Measurements from ENCODE around the gene C1orf159. TPM values are rescaled to one million over a fixed set of nuclear protein-coding genes. Genes with fewer than 3 reads are reported as not detected.

C1orf159 gene
- polyA plus RNA-seq, 1 donor (not counting 4 experiments of a cell fraction or from before 2014, with no cell fraction given) = 6.1 TPM

GRCh38 chr1:1089731-1090423 lies 26.0 kb downstream of the C1orf159 start:
- no peak overlapping the region for H3K4me3 ChIP-seq (ENCODE audit: control insufficient read depth in 2 of 3, extremely low read depth in 1 of 3, insufficient read depth in 2 of 3, low read depth in 1 of 3, low read length in 3 of 3)
- TF ChIP-seq CTCF (optimal IDR thresholded peaks at IDR 0.05 in 1 of 3, IDR thresholded peaks at IDR 0.05 in 1 of 3, conservative IDR thresholded peaks at IDR 0.05 in 1 of 3; ENCODE audit: extremely low read depth in 1 of 3, insufficient read depth in 2 of 3, low read length in 3 of 3) (no peak), EZH2 (IDR thresholded peaks at IDR 0.05; ENCODE audit: low read length) (no peak)
- dilution Hi-C loops (cut with MboI; ENCODE audit: extremely low pct_ligation_motif_present, low sequenced_read_pairs) = no loop called here
- DNase-seq (ENCODE audit: low read depth, low spot score) (no peak), FAIRE-seq (no peak)
- no peak overlapping the region for H3K27ac ChIP-seq (ENCODE audit: control insufficient read depth, insufficient read depth, low read length)
- H3K9ac ChIP-seq (ENCODE audit: control insufficient read depth, extremely low read depth, insufficient read depth, low read length) = no peak overlapping the region
- H3K9me3 ChIP-seq (ENCODE audit: control insufficient read depth, low read depth, low read length) = no peaks in the 10 kb centered on the region
- H3K27me3 ChIP-seq (ENCODE audit: control insufficient read depth, extremely low read depth, insufficient read depth, low read length) = no peaks in the 10 kb centered on the region
- H3K4me2 ChIP-seq (ENCODE audit: control insufficient read depth, extremely low read depth, insufficient read depth, low read depth, low read length) = no peak overlapping the region
- H3K4me1 ChIP-seq (ENCODE audit: control insufficient read depth, extremely low read depth, insufficient read depth, low read length) = no peaks in the 10 kb centered on the region
- no peaks in the 10 kb centered on the region for H3K79me2 ChIP-seq (ENCODE audit: control insufficient read depth, insufficient read depth, low read length)
- H2AFZ ChIP-seq (ENCODE audit: control insufficient read depth, low read length) = no peak overlapping the region
- H4K20me1 ChIP-seq (ENCODE audit: control insufficient read depth, extremely low read depth, insufficient read depth, low read length) = no peaks in the 10 kb centered on the region
- no peaks in the 10 kb centered on the region for H3K36me3 ChIP-seq (ENCODE audit: control insufficient read depth in 2 of 2, extremely low read depth in 1 of 2, insufficient read depth in 2 of 2, low read length in 2 of 2)
- no peaks in the 10 kb centered on the region for H3K9me1 ChIP-seq (ENCODE audit: control insufficient read depth, extremely low read depth, insufficient read depth, low read length)

- Histone ChIP-seq H4K20me1 (ENCODE audit: control insufficient read depth, extremely low read depth, insufficient read depth, low read length) (no peaks in the 10 kb centered on the region), H3K27ac (ENCODE audit: control insufficient read depth, insufficient read depth, low read length) (no peak overlapping the region), H3K9me3 (ENCODE audit: control insufficient read depth, low read depth, low read length) (no peaks in the 10 kb centered on the region), H3K9ac (ENCODE audit: control insufficient read depth, extremely low read depth, insufficient read depth, low read length) (no peak overlapping the region), H3K36me3 (ENCODE audit: control insufficient read depth in 2 of 2, extremely low read depth in 1 of 2, insufficient read depth in 2 of 2, low read length in 2 of 2) (no peaks in the 10 kb centered on the region), H3K4me3 (ENCODE audit: control insufficient read depth in 2 of 3, extremely low read depth in 1 of 3, insufficient read depth in 2 of 3, low read depth in 1 of 3, low read length in 3 of 3) (no peak overlapping the region), H3K27me3 (ENCODE audit: control insufficient read depth, extremely low read depth, insufficient read depth, low read length) (no peaks in the 10 kb centered on the region), H3K4me1 (ENCODE audit: control insufficient read depth, extremely low read depth, insufficient read depth, low read length) (no peaks in the 10 kb centered on the region), H2AFZ (ENCODE audit: control insufficient read depth, low read length) (no peak overlapping the region), H3K4me2 (ENCODE audit: control insufficient read depth, extremely low read depth, insufficient read depth, low read depth, low read length) (no peak overlapping the region), H3K79me2 (ENCODE audit: control insufficient read depth, insufficient read depth, low read length) (no peaks in the 10 kb centered on the region), H3K9me1 (ENCODE audit: control insufficient read depth, extremely low read depth, insufficient read depth, low read length) (no peaks in the 10 kb centered on the region)
- dilution Hi-C loops (cut with MboI; ENCODE audit: extremely low pct_ligation_motif_present, low sequenced_read_pairs) = no loop called here
- FAIRE-seq (no peak), DNase-seq (ENCODE audit: low read depth, low spot score) (no peak)
- TF ChIP-seq CTCF (optimal IDR thresholded peaks at IDR 0.05 in 1 of 3, IDR thresholded peaks at IDR 0.05 in 1 of 3, conservative IDR thresholded peaks at IDR 0.05 in 1 of 3; ENCODE audit: extremely low read depth in 1 of 3, insufficient read depth in 2 of 3, low read length in 3 of 3) = no peak
- no peak for TF ChIP-seq EZH2 (IDR thresholded peaks at IDR 0.05; ENCODE audit: low read length)
These were observed 26.8 kb downstream of the C1orf159 start for GRCh38 chr1:1088801-1089680.

All from keratinocyte (primary cell).